Measurements from ENCODE around the gene DGKH.

- no peak for TF ChIP-seq REST (IDR thresholded peaks at IDR 0.05; ENCODE audit: borderline replicate concordance)
- TF ChIP-seq CTCF (IDR thresholded peaks at IDR 0.05; ENCODE audit: poor library complexity, severe bottlenecking) = no peak
Measured at GRCh38 chr13:42108217-42108616, 59.8 kb downstream of the DGKH start.

Measured in neural cell (in vitro differentiated cells).